Measurements from ENCODE around the gene PSMB2. TPM values are rescaled to one million over a fixed set of nuclear protein-coding genes. Genes with fewer than 3 reads are reported as not detected.

The PSMB2 gene
- total RNA-seq, 1 donor: 17.2 TPM

GRCh38 chr1:35561972-35562680, 79.2 kb downstream of the PSMB2 start:
- Histone ChIP-seq H3K4me3 (ENCODE audit: low read length) (no peak overlapping the region), H3K4me1 (ENCODE audit: insufficient read depth, low read length) (peaks cover 13% of the 10 kb centered on the region), H3K27me3 (ENCODE audit: insufficient read depth, low read length) (no peaks in the 10 kb centered on the region), H3K9me3 (ENCODE audit: low read depth, low read length) (no peaks in the 10 kb centered on the region)

GRCh38 chr1:35561297-35561971, 79.9 kb downstream of the PSMB2 start:
- Histone ChIP-seq H3K4me3 (ENCODE audit: low read length) (no peak overlapping the region), H3K4me1 (ENCODE audit: insufficient read depth, low read length) (peaks cover 17% of the 10 kb centered on the region), H3K9me3 (ENCODE audit: low read depth, low read length) (no peaks in the 10 kb centered on the region), H3K27me3 (ENCODE audit: insufficient read depth, low read length) (no peaks in the 10 kb centered on the region)

- no peak overlapping the region for H3K4me3 ChIP-seq (ENCODE audit: low read length)
- no peaks in the 10 kb centered on the region for H3K9me3 ChIP-seq (ENCODE audit: low read depth, low read length)
- H3K27me3 ChIP-seq (ENCODE audit: insufficient read depth, low read length): no peaks in the 10 kb centered on the region
- H3K4me1 ChIP-seq (ENCODE audit: insufficient read depth, low read length): peaks cover 26% of the 10 kb centered on the region
These were observed 80.8 kb downstream of the PSMB2 start for GRCh38 chr1:35560256-35561225.

- H3K4me1 ChIP-seq (ENCODE audit: insufficient read depth, low read length): peaks cover 31% of the 10 kb centered on the region
- H3K27me3 ChIP-seq (ENCODE audit: insufficient read depth, low read length): no peaks in the 10 kb centered on the region
- no peaks in the 10 kb centered on the region for H3K9me3 ChIP-seq (ENCODE audit: low read depth, low read length)
- H3K4me3 ChIP-seq (ENCODE audit: low read length): no peak overlapping the region
These were observed 81.9 kb downstream of the PSMB2 start for GRCh38 chr1:35559317-35559944.

GRCh38 chr1:35558374-35559316, 82.7 kb downstream of the PSMB2 start:
- H3K27me3 ChIP-seq (ENCODE audit: insufficient read depth, low read length): no peaks in the 10 kb centered on the region
- H3K4me3 ChIP-seq (ENCODE audit: low read length): peak overlapping the region; percentile 88
- H3K4me1 ChIP-seq (ENCODE audit: insufficient read depth, low read length): peaks cover 33% of the 10 kb centered on the region
- H3K9me3 ChIP-seq (ENCODE audit: low read depth, low read length): no peaks in the 10 kb centered on the region

GRCh38 chr1:35557611-35558373, 83.5 kb downstream of the PSMB2 start, which contains the start of gene NCDN:
NCDN (plus strand) TSS chr1:35557799; CDS start chr1:35558191, 392 bp downstream.
- H3K4me3 ChIP-seq (ENCODE audit: low read length): peak within 1 kb of the TSS; percentile 88
- H3K4me1 ChIP-seq (ENCODE audit: insufficient read depth, low read length): peaks cover 33% of the 10 kb centered on the region
- H3K9me3 ChIP-seq (ENCODE audit: low read depth, low read length): no peaks in the 10 kb centered on the region
- no peaks in the 10 kb centered on the region for H3K27me3 ChIP-seq (ENCODE audit: insufficient read depth, low read length)

- Histone ChIP-seq H3K4me3 (ENCODE audit: low read length) (peak within 1 kb of the TSS; percentile 88), H3K4me1 (ENCODE audit: insufficient read depth, low read length) (peaks cover 33% of the 10 kb centered on the region), H3K9me3 (ENCODE audit: low read depth, low read length) (no peaks in the 10 kb centered on the region), H3K27me3 (ENCODE audit: insufficient read depth, low read length) (no peaks in the 10 kb centered on the region)
These were observed 84.2 kb downstream of the PSMB2 start, which contains the start of gene KIAA0319L for GRCh38 chr1:35557118-35557610. KIAA0319L (minus strand) TSS chr1:35557403; CDS start chr1:35554491, 2,912 bp downstream.

- H3K9me3 ChIP-seq (ENCODE audit: low read depth, low read length): no peaks in the 10 kb centered on the region
- peaks cover 33% of the 10 kb centered on the region for H3K4me1 ChIP-seq (ENCODE audit: insufficient read depth, low read length)
- no peaks in the 10 kb centered on the region for H3K27me3 ChIP-seq (ENCODE audit: insufficient read depth, low read length)
- peak overlapping the region; percentile 88 for H3K4me3 ChIP-seq (ENCODE audit: low read length)
These were observed 84.7 kb downstream of the PSMB2 start for GRCh38 chr1:35556484-35557117.

- H3K4me1 ChIP-seq (ENCODE audit: insufficient read depth, low read length): peaks cover 33% of the 10 kb centered on the region
- H3K4me3 ChIP-seq (ENCODE audit: low read length): no peak overlapping the region
- H3K9me3 ChIP-seq (ENCODE audit: low read depth, low read length): no peaks in the 10 kb centered on the region
- no peaks in the 10 kb centered on the region for H3K27me3 ChIP-seq (ENCODE audit: insufficient read depth, low read length)
These were observed 85.5 kb downstream of the PSMB2 start for GRCh38 chr1:35555601-35556477.

GRCh38 chr1:35555212-35555584, 86.1 kb downstream of the PSMB2 start:
- Histone ChIP-seq H3K4me1 (ENCODE audit: insufficient read depth, low read length) (peaks cover 33% of the 10 kb centered on the region), H3K4me3 (ENCODE audit: low read length) (no peak overlapping the region), H3K9me3 (ENCODE audit: low read depth, low read length) (no peaks in the 10 kb centered on the region), H3K27me3 (ENCODE audit: insufficient read depth, low read length) (no peaks in the 10 kb centered on the region)

GRCh38 chr1:35554266-35555211, 86.8 kb downstream of the PSMB2 start:
- H3K27me3 ChIP-seq (ENCODE audit: insufficient read depth, low read length): no peaks in the 10 kb centered on the region
- no peak overlapping the region for H3K4me3 ChIP-seq (ENCODE audit: low read length)
- peaks cover 33% of the 10 kb centered on the region for H3K4me1 ChIP-seq (ENCODE audit: insufficient read depth, low read length)

More at GRCh38 chr1:35554266-35555211, 86.8 kb downstream of the PSMB2 start:
- H3K9me3 ChIP-seq (ENCODE audit: low read depth, low read length): no peaks in the 10 kb centered on the region
